Stimulated activated CD8-positive, alpha-beta memory T cell treated with anti-CD3 and anti-CD28 coated beads, Interleukin-4, amount 100 ng/mL, for 48 hours (primary cell): ENCODE results near the gene TXNL4A.

ENCODE experiments used
- DNase-seq: peaks from one replicate; pipeline ENCODE4 v3.0.0-alpha.2; 2020

Gene TXNL4A

DNA sequence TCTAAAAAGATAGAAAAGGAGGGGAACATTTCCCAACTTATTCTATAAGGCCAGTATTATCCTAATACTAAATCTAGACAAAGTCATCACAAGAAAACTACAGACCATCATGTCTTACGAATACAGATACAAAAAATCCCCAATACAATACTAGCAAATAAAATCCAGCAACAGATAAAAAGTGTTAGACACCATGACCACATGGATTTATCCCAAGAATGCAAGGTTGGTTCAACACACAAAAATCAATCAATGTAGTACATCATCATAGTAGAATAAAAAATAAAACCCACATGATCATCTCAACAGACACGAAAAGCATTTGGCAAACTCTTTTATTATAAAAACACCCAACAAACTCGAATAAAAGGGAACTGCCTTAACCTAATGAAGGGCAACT is 55.5 kb downstream of the TXNL4A start:
- no peak for DNase-seq

DNA sequence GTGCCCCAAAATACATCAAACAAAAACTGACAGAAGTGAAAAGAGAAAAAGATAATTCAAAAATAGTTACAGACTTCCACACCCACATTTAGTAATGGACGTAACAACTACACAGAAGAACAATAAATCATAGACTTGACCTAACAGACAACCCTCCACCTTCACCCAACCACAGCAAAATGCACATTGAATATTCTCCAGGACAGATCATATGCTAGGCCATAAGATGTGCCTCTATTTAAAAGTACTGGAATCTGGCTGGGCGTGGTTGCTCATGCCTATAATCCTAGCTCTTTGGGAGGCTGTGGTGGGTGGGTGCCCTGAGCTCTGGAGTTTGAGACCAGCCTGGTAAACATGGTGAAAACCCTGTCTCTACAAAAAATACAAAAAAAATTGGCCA is 56.9 kb downstream of the TXNL4A start:
- DNase-seq: no peak

DNA sequence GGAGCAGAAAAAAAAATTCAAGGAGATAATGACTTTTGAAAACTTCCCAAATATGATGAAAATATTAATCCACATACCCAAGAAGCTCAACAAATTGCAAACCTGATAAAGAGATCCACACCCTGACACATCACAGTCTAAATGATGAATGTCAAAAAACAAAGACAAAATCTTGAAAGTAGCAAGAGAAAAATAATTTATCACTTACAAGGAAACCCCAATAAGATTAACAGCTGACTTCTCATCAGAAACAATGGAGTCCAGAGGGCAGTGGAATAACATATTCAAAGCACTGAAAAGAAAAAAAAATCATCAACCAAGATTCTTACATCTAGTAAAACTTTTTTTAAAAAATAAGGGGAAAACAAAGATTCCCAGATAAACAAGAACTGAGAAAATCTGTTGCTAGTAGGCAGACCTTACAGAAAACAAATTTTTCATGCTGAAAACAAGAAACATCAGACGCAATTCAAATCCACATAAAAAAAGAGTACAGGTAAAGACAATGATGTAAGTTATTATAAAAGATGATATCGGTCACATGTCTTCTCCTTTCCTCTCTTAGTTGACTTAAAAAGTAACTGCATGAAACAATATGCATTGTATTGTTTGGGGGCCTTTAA is 58.2 kb downstream of the TXNL4A start:
- no peak for DNase-seq

DNA sequence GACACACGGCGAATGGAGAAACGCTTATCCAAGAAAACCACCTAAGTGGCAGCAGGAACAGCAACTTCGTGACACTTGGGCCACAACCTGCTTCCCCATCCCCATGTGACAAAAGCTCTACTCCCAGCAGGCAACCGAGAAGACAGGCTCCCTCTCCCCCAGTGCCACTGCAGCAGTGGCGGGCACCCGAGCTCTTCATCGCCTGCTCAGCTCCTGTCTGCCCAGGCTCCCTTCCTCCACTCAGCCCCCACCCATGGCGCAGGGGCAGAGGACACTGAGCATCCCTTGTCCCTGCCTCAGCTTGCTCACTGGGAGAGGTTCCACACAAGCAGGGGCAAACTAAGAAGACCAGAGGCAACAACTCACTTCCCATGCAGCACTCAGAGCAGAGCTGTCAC is 59.8 kb downstream of the TXNL4A start:
- DNase-seq: no peak

DNA sequence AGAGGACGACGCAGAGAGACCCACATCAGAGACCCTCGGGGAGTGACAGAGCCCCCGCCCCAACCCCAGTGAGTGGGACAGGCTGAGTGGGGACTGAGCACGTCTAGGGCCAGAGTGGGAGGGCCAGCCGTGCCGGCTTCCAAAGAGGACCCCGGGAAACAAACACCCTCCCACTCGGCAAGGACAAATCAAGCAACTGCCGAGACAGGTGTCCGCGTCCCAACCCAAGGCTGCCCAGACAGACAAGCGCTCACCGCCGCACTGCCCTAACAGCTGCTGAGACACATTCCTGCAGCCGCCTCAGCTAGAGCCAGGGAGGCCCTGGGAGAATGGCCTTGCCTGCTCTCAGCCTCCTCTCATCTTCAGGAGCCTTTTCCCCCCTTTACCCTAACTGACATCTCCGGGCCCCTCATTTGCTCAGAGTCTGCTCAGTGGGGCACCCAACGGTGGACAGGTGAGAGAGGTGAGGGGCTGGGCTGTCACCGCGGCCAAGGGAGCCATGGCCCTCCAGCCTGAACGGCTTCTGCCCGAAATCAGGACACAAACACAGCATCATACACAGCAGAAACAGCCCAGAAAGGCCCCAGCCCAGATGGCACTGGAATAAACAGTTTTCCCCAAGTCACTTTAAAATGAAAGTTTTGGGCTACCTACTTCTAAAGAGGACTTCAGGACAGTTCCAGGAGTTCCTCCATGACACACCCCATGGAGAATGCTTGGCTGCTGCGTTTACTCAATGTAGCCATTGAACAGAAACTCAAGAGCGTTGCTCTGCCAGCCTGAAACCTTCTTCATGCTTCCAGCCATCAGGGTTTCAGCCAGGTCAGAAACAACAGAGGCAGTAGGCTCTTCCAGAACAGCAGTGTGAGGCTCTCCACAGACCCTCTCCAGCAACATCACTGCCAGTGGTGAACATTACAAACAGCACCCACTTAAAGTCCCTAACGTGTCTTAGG is 60.5 kb downstream of the TXNL4A start:
- DNase-seq: peak; percentile 13

DNA sequence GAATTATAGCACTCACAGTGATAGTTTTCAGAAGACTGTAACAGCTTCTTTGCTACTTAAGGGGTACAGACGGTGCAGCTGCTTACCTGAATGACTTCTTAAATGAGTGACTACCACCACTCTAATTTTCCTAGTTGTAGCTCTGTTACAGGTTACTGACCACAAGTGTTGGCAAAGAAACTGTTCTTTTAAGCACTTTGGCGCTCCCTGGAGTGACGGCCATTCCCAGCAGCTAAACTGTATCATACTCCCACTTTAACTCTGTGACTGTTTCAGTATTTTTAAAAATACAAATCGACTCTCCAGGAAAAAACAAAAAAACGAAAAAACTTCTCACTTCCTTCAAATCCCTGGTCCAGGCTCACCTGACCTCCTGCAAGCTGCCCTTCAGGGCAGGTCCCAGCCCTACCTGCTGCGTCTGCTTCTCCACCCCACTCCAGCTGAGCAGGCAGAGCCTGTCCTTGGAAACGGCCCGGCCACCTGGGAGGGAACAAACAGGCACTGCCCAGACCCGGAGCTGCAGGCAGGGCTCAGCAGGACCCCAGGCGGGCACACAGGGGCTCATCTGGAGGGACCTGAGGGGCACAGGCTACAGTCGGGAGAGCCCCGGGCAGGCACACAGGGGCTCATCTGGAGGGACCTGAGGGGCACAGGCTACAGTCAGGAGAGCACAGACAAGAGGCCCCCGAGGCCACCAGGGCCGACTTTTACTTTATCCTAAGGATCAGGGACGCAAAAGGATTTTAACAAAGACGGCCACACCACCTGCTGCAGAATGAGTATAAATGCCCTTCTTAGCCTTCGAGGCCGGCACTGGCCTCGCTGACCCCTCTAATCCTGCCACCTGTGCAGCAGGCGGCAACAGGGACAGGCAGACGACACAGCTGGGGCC is 61.4 kb downstream of the TXNL4A start:
- DNase-seq: no peak

DNA sequence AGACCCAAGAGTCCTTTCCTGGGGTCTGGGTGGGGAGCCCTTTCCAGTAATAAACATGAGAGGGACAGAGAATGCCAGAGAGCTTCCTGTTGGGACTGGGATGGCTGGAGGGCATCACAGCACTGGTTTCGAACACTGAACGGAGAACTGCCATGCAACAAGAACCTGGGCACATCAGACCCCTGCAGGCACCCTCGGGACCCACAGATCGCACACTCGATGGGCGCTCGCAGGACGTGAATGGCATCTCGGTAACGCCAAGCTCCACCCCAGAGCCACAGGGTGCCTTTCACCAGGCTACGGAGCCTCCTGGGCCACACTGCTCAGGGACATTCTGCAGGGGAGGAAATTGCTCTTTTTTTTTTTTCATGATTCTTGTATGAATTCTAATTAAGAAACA is 62.1 kb downstream of the TXNL4A start:
- DNase-seq: no peak

DNA sequence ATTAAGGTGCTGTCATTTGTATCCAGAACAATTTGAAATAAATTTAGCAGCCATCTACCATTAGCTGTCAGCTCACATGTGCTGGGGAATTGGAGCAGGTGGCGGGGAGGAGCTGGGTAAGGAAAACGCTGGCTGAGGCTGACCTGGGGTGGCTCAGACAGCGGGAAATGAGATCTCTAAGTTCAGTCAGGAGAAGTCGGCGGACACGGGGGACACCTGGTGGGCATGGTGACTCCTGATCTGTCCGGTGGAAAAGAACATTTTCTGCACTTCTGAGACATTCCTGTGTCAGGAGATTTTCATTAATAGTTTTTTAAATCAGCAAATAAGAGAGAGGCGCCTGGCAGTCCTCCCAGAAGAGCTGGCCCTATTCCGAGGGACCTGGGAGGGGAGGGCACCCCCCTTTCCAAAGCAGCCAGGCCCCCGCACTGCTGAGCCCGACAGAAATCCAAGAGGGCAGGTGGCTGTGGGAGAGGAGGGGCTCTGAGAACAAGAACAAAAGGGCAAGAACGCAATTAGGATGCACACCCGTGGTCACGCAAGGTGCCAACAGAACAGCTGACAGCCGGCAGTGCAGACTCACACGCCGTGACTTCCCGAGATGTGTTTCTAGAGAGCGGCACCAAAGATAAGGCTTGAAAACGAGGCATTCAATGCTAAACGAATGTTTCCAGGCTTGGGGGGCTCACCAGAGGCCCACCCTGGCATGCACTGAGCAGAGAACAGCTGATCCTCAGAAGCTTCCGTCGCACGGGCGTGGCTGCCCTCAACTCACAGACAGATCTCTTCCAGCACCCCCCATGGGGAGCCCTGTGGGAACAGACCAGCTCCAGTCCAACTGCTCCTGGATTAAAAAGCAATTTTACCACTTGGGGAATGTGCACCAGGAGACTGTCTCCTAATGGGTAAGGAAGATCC is 63.3 kb downstream of the TXNL4A start:
- no peak for DNase-seq

DNA sequence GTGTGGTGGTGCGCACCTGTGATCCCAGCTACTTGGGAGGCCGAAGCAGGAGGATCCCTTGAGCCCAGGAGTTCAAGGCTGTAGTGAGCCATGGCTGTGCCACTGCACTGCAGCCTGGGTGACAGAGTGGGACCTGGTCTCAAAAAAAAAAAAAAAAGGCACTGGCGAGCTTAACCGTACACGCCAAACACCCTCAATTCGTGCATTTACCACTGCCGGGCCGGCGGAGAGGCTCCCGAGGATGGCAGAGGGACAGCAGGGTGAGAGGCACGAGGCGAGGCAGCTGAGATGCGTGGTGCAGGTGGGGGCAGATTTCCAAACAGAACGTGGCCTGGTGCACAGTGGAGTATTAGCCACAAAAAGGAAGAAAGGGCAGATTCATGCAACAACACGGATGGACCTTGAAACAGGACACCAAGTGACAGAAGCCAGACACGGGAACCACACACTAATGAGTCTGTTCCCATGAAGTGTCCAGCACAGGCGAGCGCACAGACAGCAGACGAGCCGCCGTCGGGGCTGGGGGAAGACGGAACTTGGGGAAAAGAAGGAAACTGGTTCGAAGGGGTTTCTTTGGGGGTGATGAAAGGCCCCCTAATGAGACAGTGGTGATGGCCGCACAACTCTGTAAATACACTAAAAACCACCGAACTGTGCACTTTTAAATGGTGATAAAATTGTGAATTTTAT is 64.3 kb downstream of the TXNL4A start:
- no peak for DNase-seq

DNA sequence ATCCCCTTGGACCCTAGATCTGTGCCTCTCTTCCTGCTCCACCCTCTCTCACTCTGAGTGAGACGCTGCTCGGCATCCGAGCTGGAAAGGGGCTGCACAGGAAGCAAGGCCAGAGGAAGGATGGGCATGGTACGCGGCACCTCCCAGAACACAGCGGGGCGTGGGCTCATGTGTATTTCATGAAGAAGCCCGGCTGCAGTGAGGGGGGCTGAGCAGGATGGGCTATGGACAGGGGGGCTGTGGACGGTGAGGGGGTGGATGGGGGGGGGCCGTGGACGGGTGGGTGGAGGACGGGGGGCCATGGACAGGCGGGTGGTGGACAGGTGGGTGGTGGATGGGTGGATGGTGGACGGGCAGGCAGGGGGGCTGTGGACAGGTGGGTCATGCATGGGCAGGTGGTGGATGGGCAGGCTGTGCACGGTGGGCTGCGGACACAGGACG is 65.4 kb downstream of the TXNL4A start:
- no peak for DNase-seq

DNA sequence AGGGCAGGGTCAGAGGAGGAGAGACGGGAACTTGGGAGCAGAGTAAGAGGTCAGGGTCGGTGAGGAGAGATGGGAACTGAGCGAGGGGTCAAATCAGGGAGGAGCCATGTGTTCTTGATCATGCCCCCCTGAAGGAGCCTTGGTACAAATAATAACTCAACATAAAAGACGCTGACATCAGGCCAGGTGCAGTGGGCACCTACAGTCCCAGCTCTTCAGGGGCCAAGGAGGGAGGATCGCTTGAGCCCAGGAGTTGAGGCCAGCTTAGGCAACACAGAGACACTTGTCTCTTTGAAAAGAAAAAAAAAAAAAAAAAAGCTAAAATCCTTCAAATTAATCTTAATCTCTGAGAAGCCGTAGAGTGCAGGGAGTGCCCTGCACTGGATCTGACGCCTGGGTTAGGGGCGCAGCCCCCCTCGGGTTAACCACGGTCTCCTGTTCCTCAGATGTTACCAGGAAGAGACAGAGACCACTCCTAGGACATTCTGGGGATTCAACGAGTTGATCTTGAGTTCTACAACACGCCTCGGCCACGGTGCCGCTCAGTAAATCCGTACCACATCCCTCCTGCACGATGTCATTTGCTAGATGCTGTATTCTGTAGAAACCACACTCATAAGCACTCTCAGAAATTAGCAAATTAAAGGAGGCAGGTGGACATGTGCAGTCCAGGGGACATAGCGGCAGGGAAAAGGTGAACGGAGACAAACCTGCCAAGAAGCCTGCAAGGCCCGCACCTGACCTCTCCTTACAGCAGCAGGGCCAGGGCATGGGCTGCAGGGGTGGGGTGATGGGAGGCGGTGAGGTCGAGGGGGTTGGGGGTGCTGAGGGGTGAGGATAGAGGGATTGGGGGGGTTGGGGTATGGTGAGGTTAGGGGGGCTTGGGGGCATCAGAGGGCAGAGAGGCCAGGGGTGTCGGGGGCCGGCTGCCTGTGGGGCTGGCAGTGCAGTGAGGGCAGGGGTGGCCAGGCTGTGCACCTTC is 66.1 kb downstream of the TXNL4A start:
- DNase-seq: no peak
